22Rv1 (cell line): Measurements from ENCODE around the gene RHOB.

ENCODE experiments used
- H3K27ac ChIP-seq: fragments of 450-650 bp; 2 replicates; pipeline ENCODE4 v1.5.1; 2017
- ZFX ChIP-seq: fragments of 450-650 bp; IDR thresholded peaks from 2 replicates; pipeline ENCODE4 v1.6.1; 2017; ENCODE audit warnings: antibody characterized with exemption, borderline replicate concordance
- TF ChIP-seq, protein P1 (sequence below): fragments of 450-650 bp; IDR thresholded peaks from 2 replicates; pipeline ENCODE4 v1.5.1; 2017; ENCODE audit warnings: mild to moderate bottlenecking

Gene RHOB

DNA sequence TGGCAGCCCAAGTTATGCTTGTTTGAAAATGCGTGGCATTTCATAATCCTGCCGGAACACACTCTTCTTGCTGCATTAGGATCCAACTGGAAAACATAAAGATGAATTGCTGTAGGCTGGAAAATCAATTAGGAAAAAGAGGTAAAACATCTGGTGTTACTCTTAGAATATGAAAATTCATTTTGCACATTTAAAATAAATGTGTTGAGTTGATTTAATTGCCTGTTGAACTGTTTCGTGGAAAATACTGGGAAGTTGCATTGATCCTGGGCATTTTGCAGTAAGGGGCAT is 4.1 kb downstream of the RHOB start:
- TF ChIP-seq, protein P1, sequence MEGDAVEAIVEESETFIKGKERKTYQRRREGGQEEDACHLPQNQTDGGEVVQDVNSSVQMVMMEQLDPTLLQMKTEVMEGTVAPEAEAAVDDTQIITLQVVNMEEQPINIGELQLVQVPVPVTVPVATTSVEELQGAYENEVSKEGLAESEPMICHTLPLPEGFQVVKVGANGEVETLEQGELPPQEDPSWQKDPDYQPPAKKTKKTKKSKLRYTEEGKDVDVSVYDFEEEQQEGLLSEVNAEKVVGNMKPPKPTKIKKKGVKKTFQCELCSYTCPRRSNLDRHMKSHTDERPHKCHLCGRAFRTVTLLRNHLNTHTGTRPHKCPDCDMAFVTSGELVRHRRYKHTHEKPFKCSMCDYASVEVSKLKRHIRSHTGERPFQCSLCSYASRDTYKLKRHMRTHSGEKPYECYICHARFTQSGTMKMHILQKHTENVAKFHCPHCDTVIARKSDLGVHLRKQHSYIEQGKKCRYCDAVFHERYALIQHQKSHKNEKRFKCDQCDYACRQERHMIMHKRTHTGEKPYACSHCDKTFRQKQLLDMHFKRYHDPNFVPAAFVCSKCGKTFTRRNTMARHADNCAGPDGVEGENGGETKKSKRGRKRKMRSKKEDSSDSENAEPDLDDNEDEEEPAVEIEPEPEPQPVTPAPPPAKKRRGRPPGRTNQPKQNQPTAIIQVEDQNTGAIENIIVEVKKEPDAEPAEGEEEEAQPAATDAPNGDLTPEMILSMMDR: no peak
- TF ChIP-seq ZFX: no peak
- peak overlapping the region; percentile 90 for H3K27ac ChIP-seq

- TF ChIP-seq, protein P1: no peak
- TF ChIP-seq ZFX: no peak
- peak overlapping the region; percentile 90 for H3K27ac ChIP-seq
Observed at GRCh38 chr2:20451341-20451740, 4.5 kb downstream of the RHOB start.

DNA sequence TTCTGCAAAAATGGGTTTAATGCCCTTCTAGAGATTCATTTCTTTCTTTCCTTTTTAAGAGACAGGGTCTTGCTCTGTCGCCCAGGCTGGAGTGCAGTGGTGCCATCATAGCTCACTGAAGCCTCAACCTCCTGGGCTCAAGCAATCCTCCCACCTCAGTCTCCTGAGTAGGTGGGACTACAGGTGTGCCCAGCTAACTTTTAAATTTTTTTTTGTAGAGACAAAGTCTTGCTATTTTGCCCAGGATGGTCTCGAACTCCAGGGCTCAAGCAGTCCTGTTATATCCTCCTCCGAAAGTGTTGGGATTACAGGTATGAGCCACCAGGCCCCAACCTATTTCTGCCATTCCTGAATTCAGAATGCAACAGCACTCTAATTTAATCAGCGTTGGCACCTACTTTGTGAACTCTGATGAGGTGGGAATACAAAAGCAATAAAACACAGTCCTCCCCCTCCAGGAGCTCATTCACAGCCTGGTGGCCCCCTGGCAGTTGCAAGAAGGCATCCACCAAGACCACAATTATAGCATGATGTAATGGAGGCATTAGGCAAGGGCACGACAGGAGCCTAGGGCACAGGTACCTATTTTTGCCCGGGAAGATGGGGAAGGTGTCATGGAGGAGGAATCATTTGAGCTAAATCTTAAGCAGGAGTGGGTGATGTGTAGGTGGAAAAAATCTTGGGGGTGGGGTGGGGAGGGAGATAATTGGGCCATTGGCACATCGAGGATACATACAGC is 5.1 kb downstream of the RHOB start:
- no peak for TF ChIP-seq ZFX
- TF ChIP-seq, protein P1: no peak
- no peak overlapping the region for H3K27ac ChIP-seq

DNA sequence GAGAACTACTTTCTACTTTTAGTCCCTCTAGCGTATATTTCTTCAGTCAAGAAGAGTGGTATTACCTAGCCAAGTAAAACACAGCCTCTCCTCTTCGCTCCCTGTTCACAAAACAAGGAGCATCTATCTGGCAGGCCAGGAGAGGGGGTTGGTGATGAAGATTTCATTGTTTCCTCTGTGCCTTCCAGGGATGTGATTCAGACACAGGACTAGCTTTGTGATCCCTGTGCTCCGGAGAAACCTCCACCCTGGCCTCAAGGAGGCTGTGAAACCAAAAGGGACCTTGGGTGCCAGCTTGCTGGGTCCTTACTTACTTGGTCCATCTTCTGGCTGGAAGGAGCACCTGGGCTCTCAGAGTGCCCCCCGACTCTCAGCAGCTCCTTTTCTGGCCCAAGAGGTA is 5.7 kb downstream of the RHOB start:
- no peak for TF ChIP-seq ZFX
- TF ChIP-seq, protein P1: no peak
- no peak overlapping the region for H3K27ac ChIP-seq

- no peak overlapping the region for H3K27ac ChIP-seq
- TF ChIP-seq ZFX: no peak
- TF ChIP-seq, protein P1: no peak
Observed at GRCh38 chr2:20453087-20453486, 6.2 kb downstream of the RHOB start.

DNA sequence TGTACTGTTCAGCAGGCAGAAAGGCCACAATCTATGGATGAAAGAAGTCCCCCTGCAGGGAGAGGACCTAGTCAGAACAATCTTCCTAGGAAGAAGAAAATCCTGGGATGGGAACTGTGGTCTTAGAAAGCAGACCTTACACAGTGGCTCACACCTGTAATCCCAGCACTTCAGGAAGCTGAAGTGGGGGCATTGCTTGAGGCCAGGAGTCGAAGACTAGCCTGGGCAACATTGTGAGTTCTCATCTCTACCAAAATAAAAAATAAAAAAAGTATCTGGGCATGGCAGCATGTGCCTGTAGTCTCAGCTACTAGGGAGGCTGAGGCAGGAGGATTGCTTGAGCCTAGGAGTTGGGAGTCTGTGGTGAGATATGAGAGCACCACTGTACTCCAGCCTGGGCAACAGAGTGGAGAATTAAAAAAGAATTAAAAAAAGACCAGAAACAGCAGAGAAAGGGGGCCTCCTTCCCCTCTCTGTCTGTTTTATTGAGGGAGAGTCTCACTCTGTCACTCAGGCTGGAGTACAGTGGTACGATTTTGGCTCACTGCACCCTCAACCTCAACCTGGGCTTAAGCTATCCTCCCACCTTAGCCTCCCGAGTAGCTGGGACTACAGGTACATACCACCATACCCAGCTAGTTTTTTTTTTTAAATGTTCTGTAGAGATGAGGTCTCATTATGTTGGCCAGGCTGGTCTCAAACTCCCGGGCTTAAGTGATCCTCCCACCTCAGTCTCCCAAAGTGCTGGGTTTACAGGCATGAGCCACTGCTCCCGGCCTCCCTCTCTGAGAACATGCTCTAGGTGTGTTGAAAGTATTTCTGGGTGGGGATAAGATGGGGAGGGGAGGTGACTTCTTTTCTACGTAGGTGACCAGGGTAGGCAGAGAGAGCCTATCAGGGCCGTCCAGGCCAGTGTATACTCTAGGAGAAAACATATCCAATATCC is 7.4 kb downstream of the RHOB start:
- TF ChIP-seq, protein P1: no peak
- no peak for TF ChIP-seq ZFX
- H3K27ac ChIP-seq: no peak overlapping the region

DNA sequence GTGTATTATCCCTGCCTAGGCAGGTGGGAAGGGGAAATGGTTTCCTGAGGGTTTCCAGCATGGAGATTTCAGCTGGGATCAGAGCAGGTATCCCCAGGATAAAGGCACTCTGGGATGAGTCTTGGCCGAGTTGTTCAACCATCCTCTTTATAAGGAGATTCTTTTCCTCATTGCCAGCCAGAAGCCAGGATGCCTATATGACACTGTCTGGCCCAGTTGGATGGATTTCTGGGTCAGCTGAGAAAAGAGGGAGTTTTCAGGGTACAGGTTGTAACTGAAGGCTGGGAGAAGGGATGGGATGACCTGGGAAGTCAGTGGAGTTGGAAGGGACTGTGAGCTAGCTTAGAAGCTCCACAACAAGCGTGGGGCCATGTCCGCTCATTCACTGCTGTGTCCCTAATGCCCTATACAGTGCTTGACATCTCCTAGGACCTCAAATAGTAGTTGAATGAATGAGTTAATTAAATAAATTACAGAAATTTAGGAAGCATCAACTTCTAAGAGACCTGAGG is 8.3 kb downstream of the RHOB start:
- no peak overlapping the region for H3K27ac ChIP-seq
- no peak for TF ChIP-seq ZFX
- TF ChIP-seq, protein P1: no peak
